ENCODE results near the gene TENM4.

Gene TENM4

GRCh38 chr11:78664636-78665035 lies 776.2 kb downstream of the TENM4 start:
- Histone ChIP-seq H3K4me1 (ENCODE audit: control insufficient read depth, low read length) (no peaks in the 10 kb centered on the region), H3K4me2 (ENCODE audit: low read length) (no peak overlapping the region), H3F3A (ENCODE audit: control insufficient read depth, insufficient read depth) (no peaks in the 10 kb centered on the region), H3K36me3 (ENCODE audit: control insufficient read depth, low read length) (no peaks in the 10 kb centered on the region), H3K9me2 (replicated peaks; ENCODE audit: control insufficient read depth, low read length) (no peaks in the 10 kb centered on the region), H3K4me3 (ENCODE audit: low read length) (no peak overlapping the region), H3K27ac (ENCODE audit: low read depth, low read length) (no peak overlapping the region), H3K79me2 (ENCODE audit: control insufficient read depth, low read length) (no peaks in the 10 kb centered on the region), H3K27me3 (ENCODE audit: control insufficient read depth, low read length) (no peaks in the 10 kb centered on the region), H3K9me3 (ENCODE audit: control insufficient read depth, insufficient read depth, low read length) (peaks cover 3% of the 10 kb centered on the region; the same call in 1 of the 2 replicates), H4K20me1 (ENCODE audit: control insufficient read depth, insufficient read depth, low read depth, low read length) (no peaks in the 10 kb centered on the region)
- TF ChIP-seq EZH2phosphoT487 (IDR thresholded peaks at IDR 0.05; ENCODE audit: borderline replicate concordance, low read length), result no peak
- TF ChIP-seq CTCF (IDR thresholded peaks at IDR 0.05; ENCODE audit: low read depth, low read length, poor library complexity, severe bottlenecking), result no peak

- no peak overlapping the region for H3K4me2 ChIP-seq (ENCODE audit: low read length)
These were observed 778.0 kb downstream of the TENM4 start for GRCh38 chr11:78662811-78663210.

DNA sequence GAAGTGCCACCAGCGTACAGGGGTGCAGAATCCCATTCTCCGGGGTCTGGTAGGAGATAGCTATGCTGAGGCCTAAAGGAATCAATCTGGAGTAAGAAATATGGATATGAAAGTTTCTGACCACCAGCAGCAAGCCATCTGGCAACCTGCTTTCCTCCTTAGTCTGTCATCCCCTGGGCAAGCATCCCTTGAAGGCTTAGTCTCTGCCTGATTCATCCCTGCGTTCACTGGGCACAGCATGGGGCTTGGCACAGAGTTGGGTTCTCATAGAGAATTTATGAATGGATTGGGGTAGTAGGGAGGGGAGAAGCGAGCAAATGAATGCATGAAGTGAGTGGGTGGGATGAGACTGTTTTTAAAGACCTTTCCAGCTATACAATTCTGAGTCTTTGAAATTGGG lies 780.4 kb downstream of the TENM4 start:
- Histone ChIP-seq H3K36me3 (ENCODE audit: control insufficient read depth, low read length) (no peaks in the 10 kb centered on the region), H3K79me2 (ENCODE audit: control insufficient read depth, low read length) (no peaks in the 10 kb centered on the region), H3K27me3 (ENCODE audit: control insufficient read depth, low read length) (no peaks in the 10 kb centered on the region)

More at GRCh38 chr11:78662811-78663210, 778.0 kb downstream of the TENM4 start:
- no peaks in the 10 kb centered on the region for H3K36me3 ChIP-seq (ENCODE audit: control insufficient read depth, low read length)
- H3K79me2 ChIP-seq (ENCODE audit: control insufficient read depth, low read length), result no peaks in the 10 kb centered on the region
- H3K27ac ChIP-seq (ENCODE audit: low read depth, low read length), result no peak overlapping the region
- no peak for TF ChIP-seq CTCF (IDR thresholded peaks at IDR 0.05; ENCODE audit: low read depth, low read length, poor library complexity, severe bottlenecking)
- no peak for TF ChIP-seq EZH2phosphoT487 (IDR thresholded peaks at IDR 0.05; ENCODE audit: borderline replicate concordance, low read length)
- no peaks in the 10 kb centered on the region for H3F3A ChIP-seq (ENCODE audit: control insufficient read depth, insufficient read depth)
- H3K27me3 ChIP-seq (ENCODE audit: control insufficient read depth, low read length), result no peaks in the 10 kb centered on the region
- H3K9me3 ChIP-seq (ENCODE audit: control insufficient read depth, insufficient read depth, low read length), result no peaks in the 10 kb centered on the region
- no peaks in the 10 kb centered on the region for H3K9me2 ChIP-seq (replicated peaks; ENCODE audit: control insufficient read depth, low read length)
- no peak overlapping the region for H3K4me3 ChIP-seq (ENCODE audit: low read length)
- no peaks in the 10 kb centered on the region for H4K20me1 ChIP-seq (ENCODE audit: control insufficient read depth, insufficient read depth, low read depth, low read length)
- H3K4me1 ChIP-seq (ENCODE audit: control insufficient read depth, low read length), result no peaks in the 10 kb centered on the region

More for the DNA sequence above, 780.4 kb downstream of the TENM4 start:
- Histone ChIP-seq H3K4me2 (ENCODE audit: low read length) (no peak overlapping the region), H3K4me3 (ENCODE audit: low read length) (no peak overlapping the region), H4K20me1 (ENCODE audit: control insufficient read depth, insufficient read depth, low read depth, low read length) (no peaks in the 10 kb centered on the region), H3K9me2 (replicated peaks; ENCODE audit: control insufficient read depth, low read length) (no peaks in the 10 kb centered on the region), H3K4me1 (ENCODE audit: control insufficient read depth, low read length) (no peaks in the 10 kb centered on the region), H3F3A (ENCODE audit: control insufficient read depth, insufficient read depth) (no peaks in the 10 kb centered on the region), H3K9me3 (ENCODE audit: control insufficient read depth, insufficient read depth, low read length) (no peaks in the 10 kb centered on the region), H3K27ac (ENCODE audit: low read depth, low read length) (no peak overlapping the region)
- TF ChIP-seq EZH2phosphoT487 (IDR thresholded peaks at IDR 0.05; ENCODE audit: borderline replicate concordance, low read length) (no peak), CTCF (IDR thresholded peaks at IDR 0.05; ENCODE audit: low read depth, low read length, poor library complexity, severe bottlenecking) (no peak)

Measured in DOHH2 (cell line).